OCI-LY3 (cell line): ENCODE data around the gene ARL13B.

Experiments used
- H2AFZ ChIP-seq: fragments of 200-600, 300-600 bp; shearing (Covaris generic); 2 replicates; pipeline ENCODE4 v1.6.0; 2014; ENCODE audit warnings: antibody characterized with exemption, low read depth, low read length
- H3K27ac ChIP-seq: fragments of 200-600, 300-600 bp; sonication (generic); 2 replicates; pipeline ENCODE4 v1.5.1; 2014; ENCODE audit warnings: mild to moderate bottlenecking, low read length, moderate library complexity, mixed read lengths
- H3K27me3 ChIP-seq: fragments of 200-600, 300-600 bp; sonication (generic); 2 replicates; pipeline ENCODE4 v1.6.1; 2014; ENCODE audit warnings: low read depth, low read length, mixed read lengths
- H3K36me3 ChIP-seq: fragments of 200-600, 300-600 bp; sonication (generic); replicated peaks from 2 replicates; pipeline ENCODE3; 2014; ENCODE audit warnings: low read depth, low read length, mixed read lengths
- H3K4me1 ChIP-seq: fragments of 300-600, 200-600 bp; sonication (generic); 2 replicates; pipeline ENCODE4 v1.6.1; 2014; ENCODE audit warnings: low read length, mixed read lengths
- H3K4me2 ChIP-seq: fragments of 200-600, 300-600 bp; sonication (generic); 2 replicates; pipeline ENCODE4 v1.6.1; 2014; ENCODE audit warnings: low read length, mixed read lengths
- H3K4me3 ChIP-seq: fragments of 300-600, 200-600 bp; sonication (generic); 2 replicates; pipeline ENCODE4 v1.5.1; 2014; ENCODE audit warnings: antibody characterized with exemption, mild to moderate bottlenecking, low read length, moderate library complexity
- H3K79me2 ChIP-seq: fragments of 300-600, 200-600 bp; shearing (Covaris generic); 2 replicates; pipeline ENCODE4 v1.6.1; 2014; ENCODE audit warnings: mild to moderate bottlenecking, low read length, mixed read lengths
- H3K9ac ChIP-seq: fragments of 300-600, 200-600 bp; shearing (Covaris generic); 2 replicates; pipeline ENCODE4 v1.6.0; 2014; ENCODE audit warnings: mild to moderate bottlenecking, low read length, moderate library complexity
- H3K9me3 ChIP-seq: fragments of 200-600, 300-600 bp; shearing (Covaris generic); 2 replicates; pipeline ENCODE4 v1.6.1; 2014; ENCODE audit warnings: low read length, mixed read lengths; ENCODE audit not compliant: insufficient read depth
- H4K20me1 ChIP-seq: fragments of 200-600, 300-600 bp; sonication (generic); 2 replicates; pipeline ENCODE4 v1.6.1; 2016; ENCODE audit warnings: low read length, mixed read lengths; ENCODE audit not compliant: insufficient read depth
- EZH2phosphoT487 ChIP-seq: fragments of 200-600 bp; shearing (Covaris generic); IDR thresholded peaks from 2 replicates; pipeline ENCODE4 v1.6.1; 2018; ENCODE audit warnings: antibody characterized with exemption, mixed run types, low read depth
- TF ChIP-seq, protein P1 (sequence below): fragments of 200-600, 300-600 bp; sonication (generic); IDR thresholded peaks from 2 replicates; pipeline ENCODE4 v1.5.1; 2014; ENCODE audit warnings: antibody characterized with exemption, low read length, low read depth

ARL13B gene

DNA sequence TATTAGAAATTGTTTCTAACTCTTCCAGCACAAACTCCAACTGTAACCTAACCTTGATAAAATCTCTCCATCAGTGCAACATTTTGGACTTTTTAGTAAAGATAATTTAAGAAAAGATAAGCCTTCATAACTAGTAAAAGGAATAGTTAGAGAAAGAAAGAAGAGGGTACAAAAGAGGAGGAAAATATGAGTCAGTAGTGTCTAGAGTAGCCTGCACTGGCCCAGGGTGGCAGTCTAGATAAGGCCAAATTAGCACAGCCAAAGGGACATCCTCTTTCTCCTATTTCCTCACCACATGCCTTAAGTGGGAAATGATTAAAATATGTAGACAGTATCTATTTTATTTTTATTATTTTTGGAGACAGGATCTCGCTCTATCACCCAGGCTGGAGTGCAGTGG lies 10.0 kb upstream of the ARL13B start:
- TF ChIP-seq, protein P1, sequence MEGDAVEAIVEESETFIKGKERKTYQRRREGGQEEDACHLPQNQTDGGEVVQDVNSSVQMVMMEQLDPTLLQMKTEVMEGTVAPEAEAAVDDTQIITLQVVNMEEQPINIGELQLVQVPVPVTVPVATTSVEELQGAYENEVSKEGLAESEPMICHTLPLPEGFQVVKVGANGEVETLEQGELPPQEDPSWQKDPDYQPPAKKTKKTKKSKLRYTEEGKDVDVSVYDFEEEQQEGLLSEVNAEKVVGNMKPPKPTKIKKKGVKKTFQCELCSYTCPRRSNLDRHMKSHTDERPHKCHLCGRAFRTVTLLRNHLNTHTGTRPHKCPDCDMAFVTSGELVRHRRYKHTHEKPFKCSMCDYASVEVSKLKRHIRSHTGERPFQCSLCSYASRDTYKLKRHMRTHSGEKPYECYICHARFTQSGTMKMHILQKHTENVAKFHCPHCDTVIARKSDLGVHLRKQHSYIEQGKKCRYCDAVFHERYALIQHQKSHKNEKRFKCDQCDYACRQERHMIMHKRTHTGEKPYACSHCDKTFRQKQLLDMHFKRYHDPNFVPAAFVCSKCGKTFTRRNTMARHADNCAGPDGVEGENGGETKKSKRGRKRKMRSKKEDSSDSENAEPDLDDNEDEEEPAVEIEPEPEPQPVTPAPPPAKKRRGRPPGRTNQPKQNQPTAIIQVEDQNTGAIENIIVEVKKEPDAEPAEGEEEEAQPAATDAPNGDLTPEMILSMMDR, result no peak
- no peak for TF ChIP-seq EZH2phosphoT487
- no peak overlapping the region for H3K9ac ChIP-seq
- no peaks in the 10 kb centered on the region for H3K79me2 ChIP-seq
- H3K9me3 ChIP-seq, result no peaks in the 10 kb centered on the region
- peaks cover 4% of the 10 kb centered on the region; the same call in 1 of the 2 replicates for H3K27me3 ChIP-seq
- no peak overlapping the region for H3K4me2 ChIP-seq
- no peaks in the 10 kb centered on the region for H4K20me1 ChIP-seq
- H3K27ac ChIP-seq, result no peak overlapping the region
- H3K4me3 ChIP-seq, result no peak overlapping the region
- H3K4me1 ChIP-seq, result peaks cover 6% of the 10 kb centered on the region; the same call in 1 of the 2 replicates
- no peaks in the 10 kb centered on the region for H3K36me3 ChIP-seq
- H2AFZ ChIP-seq, result no peak overlapping the region

DNA sequence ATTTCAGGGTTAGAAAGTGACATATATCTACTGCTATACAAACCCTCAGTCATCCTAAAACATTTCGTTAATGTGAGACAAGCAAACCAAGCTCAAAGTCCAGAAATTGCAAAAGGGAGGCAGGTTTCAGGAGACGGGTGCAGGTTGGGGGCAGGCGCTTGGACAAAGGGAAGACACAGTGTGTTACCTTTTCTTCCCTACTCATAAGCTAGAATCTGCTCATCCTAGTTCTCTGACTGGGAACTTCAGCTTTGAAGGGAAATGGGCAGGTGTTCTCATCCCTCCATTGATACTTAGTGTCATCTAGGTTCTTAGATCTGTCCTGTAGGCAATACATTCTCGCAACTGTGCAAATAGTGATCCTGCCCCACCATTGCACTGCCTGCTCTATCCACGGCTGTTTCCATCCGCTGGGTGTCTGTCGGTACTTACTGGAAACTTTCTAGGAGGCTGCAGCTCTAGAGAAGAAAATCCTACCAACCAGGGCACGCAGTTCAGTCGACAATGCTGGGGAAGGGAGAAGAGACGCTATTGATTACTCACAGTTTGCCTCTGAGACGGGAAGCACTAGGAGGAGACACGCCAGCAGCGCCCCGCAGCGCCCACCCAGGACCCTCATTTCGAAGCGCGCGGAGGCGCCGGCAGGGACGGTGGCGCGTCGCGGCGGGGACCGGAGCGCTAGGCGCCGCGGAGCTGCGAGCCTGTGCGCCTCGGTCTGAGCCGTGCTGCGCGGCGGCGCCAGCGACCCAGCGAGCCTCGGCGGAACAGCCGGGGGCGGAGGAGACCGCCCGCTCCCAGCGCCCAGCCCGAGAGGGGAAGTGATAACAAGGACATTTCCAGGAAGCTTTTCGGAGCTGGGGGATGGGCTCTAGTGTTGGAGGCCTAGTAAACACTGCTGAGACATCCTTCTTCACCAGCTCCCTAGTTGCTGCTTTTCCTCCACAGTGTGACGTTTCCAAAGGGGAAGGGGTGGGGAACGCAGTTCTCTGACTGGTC lies 6.5 kb upstream of the ARL13B start, which contains the start of gene PROS1:
Gene PROS1 (minus strand): TSS at position 766 of the 996 bp plus-strand sequence. CDS start 147 bp downstream, at position 619.
- H3K4me3 ChIP-seq, result peak within 1 kb of the TSS; percentile 90
- H3K9ac ChIP-seq, result peak within 1 kb of the TSS; percentile 83
- no peak within 1 kb of the TSS for H3K27ac ChIP-seq
- H3K4me1 ChIP-seq, result peaks cover 14% of the 10 kb centered on the region
- no peaks in the 10 kb centered on the region for H4K20me1 ChIP-seq
- peak within 1 kb of the TSS; percentile 99 for H3K4me2 ChIP-seq
- no peaks in the 10 kb centered on the region for H3K79me2 ChIP-seq
- H2AFZ ChIP-seq, result peak within 1 kb of the TSS; percentile 99
- no peaks in the 10 kb centered on the region for H3K9me3 ChIP-seq
- H3K36me3 ChIP-seq, result no peaks in the 10 kb centered on the region
- no peak for TF ChIP-seq EZH2phosphoT487
- TF ChIP-seq, protein P1, result peak; percentile 26; the same call in 1 of the 2 replicates
- peaks cover 4% of the 10 kb centered on the region; the same call in 1 of the 2 replicates for H3K27me3 ChIP-seq

DNA sequence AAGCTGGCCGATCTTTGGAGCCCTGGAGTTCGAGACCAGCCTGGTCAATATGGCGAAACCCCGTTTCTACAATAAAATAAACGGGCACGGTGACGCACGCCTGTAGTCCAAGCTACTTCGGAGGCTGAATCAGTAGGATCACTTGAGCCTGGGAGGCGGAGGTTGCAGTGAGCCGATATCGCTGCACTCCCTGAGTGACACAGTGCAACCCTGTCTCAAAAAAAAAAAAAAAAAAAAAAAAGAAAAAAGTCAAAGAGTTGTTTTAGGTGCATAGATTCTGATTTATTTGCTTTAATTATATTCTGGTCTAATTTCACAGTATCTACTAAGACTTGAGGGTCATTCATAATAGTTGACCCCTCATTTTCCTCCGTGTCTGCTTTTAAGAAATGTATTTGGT lies 1.7 kb downstream of the ARL13B start:
- Histone ChIP-seq H3K4me3 (no peak overlapping the region), H3K4me1 (peaks cover 9% of the 10 kb centered on the region), H2AFZ (no peak overlapping the region), H3K79me2 (peaks cover 10% of the 10 kb centered on the region), H4K20me1 (no peaks in the 10 kb centered on the region), H3K36me3 (no peaks in the 10 kb centered on the region), H3K27ac (no peak overlapping the region), H3K27me3 (no peaks in the 10 kb centered on the region), H3K9ac (no peak overlapping the region), H3K4me2 (no peak overlapping the region), H3K9me3 (no peaks in the 10 kb centered on the region)
- TF ChIP-seq, protein P1, result no peak
- TF ChIP-seq EZH2phosphoT487, result no peak

DNA sequence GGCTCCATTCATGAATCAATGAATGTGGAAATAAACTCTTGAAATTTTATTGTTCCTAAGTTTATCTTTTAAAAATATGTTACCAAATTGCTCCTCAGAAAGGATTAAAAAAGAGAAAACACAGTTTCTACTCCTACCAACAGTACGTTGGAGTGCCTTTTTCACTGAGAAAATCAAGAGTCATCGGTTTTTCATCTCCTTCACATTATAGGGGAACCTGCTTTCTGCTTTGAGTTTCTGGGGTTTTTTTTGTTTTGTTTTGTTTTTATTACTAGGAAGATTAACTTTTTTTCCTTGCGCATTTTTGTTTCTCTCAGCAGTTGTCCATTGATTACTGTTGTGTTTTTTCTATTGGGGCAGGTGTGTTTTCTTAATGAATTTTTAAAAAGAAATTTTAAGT lies 3.5 kb downstream of the ARL13B start:
- Histone ChIP-seq H3K36me3 (no peaks in the 10 kb centered on the region), H3K4me2 (no peak overlapping the region), H3K4me1 (peaks cover 9% of the 10 kb centered on the region), H3K9ac (no peak overlapping the region), H3K9me3 (no peaks in the 10 kb centered on the region), H2AFZ (no peak overlapping the region), H3K27me3 (no peaks in the 10 kb centered on the region), H3K27ac (no peak overlapping the region), H3K4me3 (no peak overlapping the region), H4K20me1 (no peaks in the 10 kb centered on the region), H3K79me2 (peaks cover 10% of the 10 kb centered on the region)
- no peak for TF ChIP-seq EZH2phosphoT487
- TF ChIP-seq, protein P1, result no peak
